NCI-H1417 treated with DMSO at 0.1 percent for 48 hours (cell line): ENCODE measurements around the gene AKT3.

Experiments used
- DNase-seq: peaks from one replicate; lab custom pipeline; 2025; lab: John Stamatoyannopoulos, UW

The AKT3 gene

DNA sequence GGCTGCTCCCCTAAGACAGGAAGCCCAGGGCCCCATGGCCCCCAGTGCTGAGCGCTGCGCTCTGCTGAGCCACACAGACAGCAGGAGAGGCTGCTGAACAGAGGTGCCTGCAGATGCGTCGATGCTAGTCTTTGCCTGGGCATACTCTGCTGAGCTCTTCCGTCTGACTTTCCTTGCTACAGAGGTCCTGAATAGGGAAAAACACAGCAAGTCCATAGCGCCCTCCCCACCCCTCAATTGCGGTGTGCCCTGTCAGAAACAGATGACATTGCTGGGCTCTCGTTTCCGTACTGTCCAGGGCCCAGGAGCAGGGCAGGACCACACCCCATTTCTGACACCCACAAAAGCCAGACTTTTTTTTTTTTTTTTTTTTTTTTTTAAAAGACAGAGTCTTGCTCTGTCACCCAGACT is 341.7 kb downstream of the AKT3 start:
- DNase-seq = no peak

GRCh38 chr1:243507672-243508302 is 342.3 kb downstream of the AKT3 start:
- no peak for DNase-seq

- no peak for DNase-seq
Observed at GRCh38 chr1:243507001-243507671, 342.9 kb downstream of the AKT3 start.

DNA sequence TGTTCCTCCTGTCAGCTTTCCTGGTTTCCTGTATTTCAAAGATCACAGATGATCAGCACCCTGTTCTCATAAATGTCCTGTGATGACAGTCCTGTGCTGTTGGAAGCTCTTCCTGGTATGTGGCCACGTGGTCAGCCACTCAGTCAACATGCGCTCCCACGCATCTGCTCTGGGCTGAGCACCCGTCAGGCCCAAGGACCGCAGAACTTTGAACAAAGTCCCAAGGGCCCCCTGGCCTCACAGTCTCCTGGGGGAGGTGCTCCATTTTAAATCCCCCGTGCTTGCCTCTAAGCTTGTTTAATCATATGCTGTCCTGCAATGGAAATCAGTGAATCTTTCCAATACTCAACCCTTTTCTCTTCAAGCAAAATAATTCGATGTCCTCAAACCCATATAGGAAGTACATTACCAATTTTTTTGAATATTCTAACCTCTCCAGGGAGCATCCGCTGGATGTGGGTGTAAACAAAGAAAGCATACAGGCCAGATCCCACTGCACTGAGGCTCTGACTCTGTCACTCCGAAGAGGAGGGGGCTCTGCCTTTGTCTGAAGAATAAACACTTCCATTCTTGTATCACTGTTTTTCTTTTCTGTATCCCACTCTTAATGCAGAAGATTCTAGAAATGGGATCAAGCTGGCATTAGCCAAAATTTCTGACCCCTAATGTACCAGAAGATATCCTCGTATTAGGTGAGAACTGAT is 343.9 kb downstream of the AKT3 start:
- no peak for DNase-seq

DNA sequence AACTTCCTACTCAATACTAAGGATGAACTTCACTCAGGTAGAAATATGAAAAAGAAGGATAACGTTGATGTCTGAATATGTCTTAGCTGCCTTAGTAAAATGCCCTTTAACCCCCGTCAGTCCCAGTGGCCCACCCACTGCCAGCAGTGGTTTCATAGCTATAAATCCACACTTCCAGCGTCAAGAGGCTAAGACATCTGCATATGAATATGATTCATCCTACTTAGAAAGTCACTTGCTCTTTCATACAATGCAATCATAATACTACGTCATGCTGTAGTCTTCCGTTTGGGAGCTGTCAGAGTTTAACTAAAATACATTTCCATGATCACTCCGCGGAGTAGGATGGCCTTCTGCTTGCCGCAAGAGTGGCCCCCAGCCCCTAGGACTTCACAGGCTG is 346.9 kb downstream of the AKT3 start:
- no peak for DNase-seq

- DNase-seq = no peak
Observed at GRCh38 chr1:243501002-243501401, 349.0 kb downstream of the AKT3 start.

DNA sequence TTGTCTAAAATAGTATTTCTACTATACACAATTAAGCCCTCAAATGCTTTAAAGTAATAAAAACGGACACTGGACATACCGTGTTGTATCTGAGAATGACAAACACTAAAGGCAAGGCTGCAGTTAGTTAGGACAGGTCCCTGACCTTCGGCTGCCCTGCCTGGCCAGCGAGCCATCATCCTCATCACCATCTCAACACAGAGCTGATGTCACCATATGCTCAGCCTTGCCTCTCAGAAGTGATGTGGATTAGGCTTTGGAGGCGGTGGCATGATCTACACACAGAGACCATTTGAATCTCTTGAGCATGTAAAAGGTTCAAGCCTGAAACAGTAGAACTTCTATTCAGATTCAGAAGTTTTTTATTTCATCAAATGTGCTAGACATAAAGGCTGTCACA is 349.5 kb downstream of the AKT3 start:
- no peak for DNase-seq

GRCh38 chr1:243499711-243500110 is 350.3 kb downstream of the AKT3 start:
- no peak for DNase-seq

- no peak for DNase-seq
Observed at GRCh38 chr1:243499248-243499647, 350.8 kb downstream of the AKT3 start.

DNA sequence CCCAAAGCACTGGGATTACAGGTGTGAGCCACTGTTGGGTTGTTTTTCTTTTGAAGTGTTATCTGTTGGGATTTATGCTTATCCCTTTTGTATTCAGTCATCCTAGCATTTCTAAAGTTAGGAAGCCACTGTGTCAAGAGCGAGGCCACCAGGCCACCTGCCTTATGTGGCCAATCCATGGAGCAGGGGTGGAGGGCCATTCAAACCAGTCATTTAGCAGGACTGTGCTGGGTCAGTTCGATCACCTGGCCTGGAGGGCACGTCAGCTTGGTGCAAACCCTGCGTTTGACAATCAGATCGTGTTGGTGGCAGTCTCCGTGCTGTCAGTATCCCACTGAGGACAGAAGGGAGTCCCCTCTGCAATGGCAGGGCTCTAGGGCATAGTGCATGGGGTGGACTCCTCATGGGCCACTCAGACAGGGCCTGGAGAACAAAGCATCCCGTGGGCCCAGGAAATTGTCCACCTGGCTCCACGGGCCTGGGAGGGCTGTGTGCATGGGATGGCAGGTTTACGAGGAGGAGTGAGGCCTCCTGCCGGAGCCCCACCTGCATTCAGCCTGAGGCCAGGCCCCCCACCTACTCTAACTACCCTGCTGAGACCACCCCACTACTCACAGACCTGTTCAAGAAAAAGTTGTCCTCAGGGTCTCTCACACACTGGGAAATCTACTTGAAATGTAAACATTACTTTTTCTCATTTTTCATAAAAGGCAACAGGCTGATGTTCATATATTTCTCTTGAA is 351.9 kb downstream of the AKT3 start:
- no peak for DNase-seq

GRCh38 chr1:243496806-243497205 is 353.2 kb downstream of the AKT3 start:
- no peak for DNase-seq

DNA sequence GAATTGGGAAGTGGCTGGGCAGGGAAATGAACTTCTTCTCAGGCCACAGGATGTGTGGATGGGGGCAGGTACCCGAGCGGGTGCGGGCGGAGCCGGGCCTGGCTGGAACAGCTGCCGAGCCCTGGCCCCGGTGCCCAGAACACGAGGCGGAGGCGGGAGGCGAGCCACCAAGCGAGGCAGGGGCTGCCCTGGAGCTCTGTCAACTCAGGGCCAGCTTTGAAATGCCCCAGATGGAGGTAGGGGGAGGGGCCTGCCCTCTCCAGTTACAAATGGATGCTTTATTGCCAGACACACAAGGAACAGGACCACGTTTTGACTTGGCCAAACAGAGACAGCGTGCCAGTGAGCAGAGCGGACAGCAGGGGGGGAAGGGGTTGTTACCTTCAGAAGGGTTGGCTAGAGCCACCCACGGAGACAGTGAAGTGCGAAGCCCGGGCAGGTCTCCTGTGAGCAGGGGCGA is 353.8 kb downstream of the AKT3 start:
- DNase-seq = no peak

DNA sequence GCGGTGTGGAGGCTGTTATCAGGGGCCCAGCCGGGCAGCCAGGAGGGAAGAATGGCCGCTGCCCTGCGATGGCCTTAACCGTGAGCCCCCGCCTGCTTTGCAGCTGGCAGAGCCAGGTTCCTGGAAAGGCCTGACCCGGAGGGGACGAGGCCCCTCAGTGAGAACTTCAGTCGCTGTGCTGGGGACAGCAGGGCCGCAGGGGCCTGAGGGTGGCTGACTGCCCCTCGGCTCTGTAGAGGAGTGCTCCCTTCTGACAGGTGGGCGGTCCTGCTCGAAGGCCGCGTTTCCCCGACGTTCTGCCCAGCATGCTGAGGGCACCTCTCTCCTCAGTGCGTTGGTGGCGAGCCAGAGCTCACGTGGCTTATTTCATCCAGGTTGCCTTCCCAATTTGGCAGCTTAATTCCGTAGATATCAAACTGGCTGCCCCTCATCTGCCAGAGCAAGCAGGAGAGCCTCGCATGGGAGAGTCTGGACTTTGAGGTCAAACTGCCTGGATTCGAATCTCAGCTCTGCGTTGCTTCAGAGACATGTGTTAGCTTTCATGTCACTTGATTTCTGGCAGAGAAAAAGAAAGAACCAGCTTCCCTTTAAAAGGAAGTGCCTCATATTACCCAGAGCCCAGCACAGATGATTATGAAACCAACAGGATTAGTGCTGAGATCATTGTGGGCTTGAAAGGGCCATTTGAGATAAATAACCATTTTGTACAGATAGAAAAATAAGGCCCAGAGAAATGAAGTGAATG is 354.4 kb downstream of the AKT3 start:
- DNase-seq = no peak

GRCh38 chr1:243494741-243495431 is 355.2 kb downstream of the AKT3 start:
- DNase-seq = no peak

GRCh38 chr1:243493156-243494129 is 356.6 kb downstream of the AKT3 start:
- DNase-seq = no peak

- DNase-seq = no peak
Observed at GRCh38 chr1:243490748-243491686, 359.0 kb downstream of the AKT3 start.

GRCh38 chr1:243489681-243490546 is 360.1 kb downstream of the AKT3 start:
- no peak for DNase-seq

GRCh38 chr1:243489158-243489527 is 360.9 kb downstream of the AKT3 start:
- DNase-seq = no peak
